K562 (cell line): Measurements from ENCODE around the gene POLR3A. TPM values are rescaled to one million over a fixed set of nuclear protein-coding genes. Genes with fewer than 3 reads are reported as not detected.

Source experiments
- ARID3B ChIP-seq: fragments of 250-450 bp; sonication (Bioruptor Pico); IDR thresholded peaks from 2 replicates; pipeline ENCODE4 v1.4.0; 2020; ENCODE audit warnings: borderline replicate concordance
- HNRNPUL1 ChIP-seq: fragments of 200-400 bp; formaldehyde crosslinking; IDR thresholded peaks from 2 replicates; pipeline ENCODE4 v1.6.1; 2017; ENCODE audit warnings: low read length
- MGA ChIP-seq: fragments of 450-650 bp; IDR thresholded peaks from 2 replicates; pipeline ENCODE4 v1.6.1; 2016; ENCODE audit warnings: mild to moderate bottlenecking, moderate library complexity
- MLX ChIP-seq, 2 experiments: fragments of 450-650 bp in 1 of 2; sonication (generic) in 1 of 2; formaldehyde crosslinking; conservative IDR thresholded peaks; 2 replicates each; pipeline versions ENCODE4 v1.4.0 to v1.8.1; 2020 to 2022; ENCODE audit warnings: mild to moderate bottlenecking in 1 of 2, missing genetic modification reagents in 1 of 2
- NFXL1 ChIP-seq: fragments of 450-650 bp; formaldehyde crosslinking; IDR thresholded peaks from 2 replicates; pipeline ENCODE4 v1.4.0; 2021; ENCODE audit warnings: mild to moderate bottlenecking
- SMAD3 ChIP-seq: fragments of 450-650 bp; formaldehyde crosslinking; conservative IDR thresholded peaks from 2 replicates; pipeline ENCODE4 v1.4.0; 2020; ENCODE audit warnings: mild to moderate bottlenecking
- TAF1 ChIP-seq: IDR thresholded peaks from 2 replicates; pipeline ENCODE4 v1.6.1; 2011; ENCODE audit warnings: mild to moderate bottlenecking, low read length, moderate library complexity; ENCODE audit not compliant: insufficient read depth, control insufficient read depth, severe bottlenecking; ENCODE audit errors: extremely low read depth
- ZBTB2 ChIP-seq: fragments of 450-650 bp; IDR thresholded peaks from 2 replicates; pipeline ENCODE4 v1.6.1; 2016; ENCODE audit warnings: antibody characterized with exemption
- ZNF75A ChIP-seq: fragments of 450-650 bp; formaldehyde crosslinking; IDR thresholded peaks from 2 replicates; pipeline ENCODE4 v1.4.0; 2020; ENCODE audit warnings: mild to moderate bottlenecking
- ZNF764 ChIP-seq: fragments of 250-450 bp; sonication (Bioruptor Pico); IDR thresholded peaks from 2 replicates; pipeline ENCODE4 v1.4.0; 2020; ENCODE audit warnings: low read depth, mild to moderate bottlenecking, moderate library complexity
- ZNF830 ChIP-seq: fragments of 250-450 bp; sonication (Bioruptor Pico); IDR thresholded peaks from 2 replicates; pipeline ENCODE4 v1.5.0; 2021; ENCODE audit warnings: mild to moderate bottlenecking
- polyA plus RNA-seq, 8 experiments: library from polyadenylated mRNA; depleted of rRNA in 4 of 8; stranded (reverse) in 5 of 8; unstranded in 3 of 8; fragments of >200 nt; fragmentation: Nextera tagmentation in 2 of 8; fragmentation: Illumina TruSeq in 1 of 8; extraction: Ambion mirVana in 2 of 8; extraction: Trizol in 1 of 8; gene quantifications; 2 replicates each; pipeline versions ENCODE4 v1.2.1 to v1.2.3, GENCODE V29; 2011 to 2014; ENCODE audit warnings: inconsistent platforms in 1 of 8, missing spikeins in 1 of 8
- total RNA-seq, 7 experiments: library from RNA; depleted of rRNA in 6 of 7; stranded (reverse); fragments of >200 nt in 6 of 7; fragmentation: Illumina TruSeq in 2 of 7; extraction: Trizol in 2 of 7; gene quantifications; 2 replicates each; pipeline versions ENCODE4 v1.2.1 to v1.2.3, GENCODE V29; 2011 to 2021; ENCODE audit warnings: low replicate concordance in 1 of 7

Gene POLR3A
- total and polyA plus RNA-seq, 9 of the 15 experiments (the other 6 are each of a cell fraction or from before 2014, with no cell fraction given): 14.9 to 37.0 (median 26.7) TPM

GRCh38 chr10:78033637-78034470, 4.5 kb upstream of the POLR3A start, which contains the start of gene RPS24 (continued):
- peak; percentile 90 for TF ChIP-seq MGA
- 0 out of 2 replicates have a peak, but pooled peaks have one; percentile 42 for TF ChIP-seq ZNF830 (CRISPR knock-in tag)
- TF ChIP-seq ZNF764 (CRISPR knock-in tag): no peak
- TF ChIP-seq ZBTB2: peak; percentile 82; the same call in 1 of the 2 replicates
- TF ChIP-seq MLX (CRISPR knock-in tag; conservative IDR thresholded peaks at IDR 0.05): peak in 1 of 2 experiments; percentile 81; a peak in 1 of 4 replicates
- TF ChIP-seq SMAD3 (CRISPR knock-in tag): peak; percentile 52; the same call in 1 of the 2 replicates
- TF ChIP-seq NFXL1: no peak
- TF ChIP-seq TAF1: peak; percentile 98
- no peak for TF ChIP-seq ZNF75A (CRISPR knock-in tag)
- no peak for TF ChIP-seq HNRNPUL1
- TF ChIP-seq ARID3B (CRISPR knock-in tag): no peak
